Fibroblast of lung (primary cell): Measurements from ENCODE around the gene NFASC. TPM values are rescaled to one million over a fixed set of nuclear protein-coding genes. Genes with fewer than 3 reads are reported as not detected.

Experiments used
- DNase-seq, 2 donors: peaks; one replicate each; pipeline versions ENCODE4 v3.0.0 to v3.0.0-alpha.2; 2010; ENCODE audit warnings: low read depth in 2 of 2
- H2AFZ ChIP-seq: 2 replicates; pipeline ENCODE4 v1.5.1; 2012; ENCODE audit warnings: low read length, control low read depth, inconsistent platforms
- H3K27ac ChIP-seq: 2 replicates; pipeline ENCODE4 v1.5.1; 2011; ENCODE audit warnings: low read length, control low read depth; ENCODE audit not compliant: insufficient read depth
- H3K27me3 ChIP-seq: 2 replicates; pipeline ENCODE4 v1.5.1; 2011; ENCODE audit warnings: mild to moderate bottlenecking, low read length; ENCODE audit not compliant: control insufficient read depth, insufficient read depth
- H3K36me3 ChIP-seq: 2 replicates; pipeline ENCODE4 v1.5.1; 2011; ENCODE audit warnings: low read length; ENCODE audit not compliant: control insufficient read depth, insufficient read depth
- H3K4me1 ChIP-seq: 2 replicates; pipeline ENCODE4 v1.5.1; 2011; ENCODE audit warnings: low read length; ENCODE audit not compliant: control insufficient read depth, insufficient read depth; ENCODE audit errors: extremely low read depth
- H3K4me2 ChIP-seq: 2 replicates; pipeline ENCODE4 v1.5.1; 2011; ENCODE audit warnings: low read length, control low read depth; ENCODE audit not compliant: insufficient read depth; ENCODE audit errors: extremely low read depth
- H3K4me3 ChIP-seq, 4 experiments: fragments of 200-600 bp in 1 of 4; sonication (generic) in 1 of 4; replicated peaks in 1 of 4; 2 replicates each; pipeline ENCODE4 v1.5.1; 2011 to 2016; ENCODE audit warnings: low read length in 4 of 4, low read depth in 3 of 4, mild to moderate bottlenecking in 3 of 4, control low read depth in 2 of 4, inconsistent platforms in 1 of 4, mixed read lengths in 1 of 4; ENCODE audit not compliant: insufficient read depth in 1 of 4; ENCODE audit errors: control extremely low read depth in 1 of 4
- H3K79me2 ChIP-seq: 2 replicates; pipeline ENCODE4 v1.5.1; 2012; ENCODE audit warnings: mild to moderate bottlenecking, low read length, inconsistent platforms; ENCODE audit not compliant: control insufficient read depth, insufficient read depth
- H3K9ac ChIP-seq: 2 replicates; pipeline ENCODE4 v1.5.1; 2011; ENCODE audit warnings: mild to moderate bottlenecking, low read length, control low read depth; ENCODE audit not compliant: insufficient read depth
- H3K9me3 ChIP-seq: 2 replicates; pipeline ENCODE4 v1.5.1; 2012; ENCODE audit warnings: low read depth, low read length; ENCODE audit not compliant: control insufficient read depth, insufficient read depth
- H4K20me1 ChIP-seq: 2 replicates; pipeline ENCODE4 v1.5.1; 2011; ENCODE audit warnings: low read length; ENCODE audit not compliant: control insufficient read depth, insufficient read depth; ENCODE audit errors: extremely low read depth
- EZH2 ChIP-seq: IDR thresholded peaks from 2 replicates; pipeline ENCODE4 v1.5.1; 2012; ENCODE audit warnings: low read length, control low read depth, mild to moderate bottlenecking; ENCODE audit errors: missing control alignments
- polyA plus RNA-seq, 2 donors: library from polyadenylated mRNA; depleted of rRNA in 1 of 2; stranded (reverse) in 1 of 2; unstranded in 1 of 2; fragments of >200 nt; gene quantifications; 2 replicates each; pipeline ENCODE4 v1.2.1, GENCODE V29; 2011 to 2012; ENCODE audit warnings: missing spikeins in 1 of 2
- total RNA-seq: library from RNA; depleted of rRNA; stranded (reverse); fragments of >200 nt; gene quantifications from 2 replicates; pipeline ENCODE4 v1.2.1, GENCODE V29; 2014
- TF ChIP-seq, protein P1 (sequence below), 2 donors: IDR thresholded peaks in 1 of 2; conservative IDR thresholded peaks in 1 of 2; 1 replicate in 1 of 2; 2 replicates in 1 of 2; pipeline ENCODE4 v1.5.1; 2011 to 2012; ENCODE audit warnings: low read length in 2 of 2, control low read depth in 1 of 2, inconsistent platforms in 1 of 2, low read depth in 1 of 2, mild to moderate bottlenecking in 1 of 2

NFASC gene
- total and polyA plus RNA-seq, 2 donors (not counting 1 experiment from before 2014, with no cell fraction given), result 13.4 to 16.5 TPM

- DNase-seq, result peak in 1 of 2 donors; percentile 81
- Histone ChIP-seq H3K36me3 (no peaks in the 10 kb centered on the region), H4K20me1 (no peaks in the 10 kb centered on the region), H3K79me2 (no peaks in the 10 kb centered on the region), H3K4me3 (no peak overlapping the region), H3K4me2 (no peak overlapping the region), H3K9me3 (no peaks in the 10 kb centered on the region), H3K9ac (no peak overlapping the region), H3K4me1 (no peaks in the 10 kb centered on the region), H2AFZ (no peak overlapping the region), H3K27me3 (no peaks in the 10 kb centered on the region), H3K27ac (no peak overlapping the region)
- TF ChIP-seq, protein P1, sequence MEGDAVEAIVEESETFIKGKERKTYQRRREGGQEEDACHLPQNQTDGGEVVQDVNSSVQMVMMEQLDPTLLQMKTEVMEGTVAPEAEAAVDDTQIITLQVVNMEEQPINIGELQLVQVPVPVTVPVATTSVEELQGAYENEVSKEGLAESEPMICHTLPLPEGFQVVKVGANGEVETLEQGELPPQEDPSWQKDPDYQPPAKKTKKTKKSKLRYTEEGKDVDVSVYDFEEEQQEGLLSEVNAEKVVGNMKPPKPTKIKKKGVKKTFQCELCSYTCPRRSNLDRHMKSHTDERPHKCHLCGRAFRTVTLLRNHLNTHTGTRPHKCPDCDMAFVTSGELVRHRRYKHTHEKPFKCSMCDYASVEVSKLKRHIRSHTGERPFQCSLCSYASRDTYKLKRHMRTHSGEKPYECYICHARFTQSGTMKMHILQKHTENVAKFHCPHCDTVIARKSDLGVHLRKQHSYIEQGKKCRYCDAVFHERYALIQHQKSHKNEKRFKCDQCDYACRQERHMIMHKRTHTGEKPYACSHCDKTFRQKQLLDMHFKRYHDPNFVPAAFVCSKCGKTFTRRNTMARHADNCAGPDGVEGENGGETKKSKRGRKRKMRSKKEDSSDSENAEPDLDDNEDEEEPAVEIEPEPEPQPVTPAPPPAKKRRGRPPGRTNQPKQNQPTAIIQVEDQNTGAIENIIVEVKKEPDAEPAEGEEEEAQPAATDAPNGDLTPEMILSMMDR (conservative IDR thresholded peaks at IDR 0.05 in 1 of 2, IDR thresholded peaks at IDR 0.05 in 1 of 2; ENCODE audit: low read depth in 1 of 2, low read length in 2 of 2), result no peak
- no peak for TF ChIP-seq EZH2
These were observed 17.6 kb downstream of the NFASC start for GRCh38 chr1:204888294-204888693.

- H3K4me3 ChIP-seq, result no peak overlapping the region
- H3K9me3 ChIP-seq, result no peaks in the 10 kb centered on the region
- H3K27me3 ChIP-seq, result no peaks in the 10 kb centered on the region
- DNase-seq, result peak in 1 of 2 donors; percentile 31
- no peaks in the 10 kb centered on the region for H3K4me1 ChIP-seq
- no peaks in the 10 kb centered on the region for H3K79me2 ChIP-seq
- no peak overlapping the region for H3K4me2 ChIP-seq
- H3K36me3 ChIP-seq, result no peaks in the 10 kb centered on the region
- H3K9ac ChIP-seq, result no peak overlapping the region
- H3K27ac ChIP-seq, result no peak overlapping the region
- no peaks in the 10 kb centered on the region for H4K20me1 ChIP-seq
- H2AFZ ChIP-seq, result no peak overlapping the region
- TF ChIP-seq, protein P1 (conservative IDR thresholded peaks at IDR 0.05 in 1 of 2, IDR thresholded peaks at IDR 0.05 in 1 of 2; ENCODE audit: low read depth in 1 of 2, low read length in 2 of 2), result no peak
- TF ChIP-seq EZH2, result no peak
These were observed 19.2 kb downstream of the NFASC start for GRCh38 chr1:204889681-204890383.

GRCh38 chr1:204891860-204892259 is 21.2 kb downstream of the NFASC start:
- Histone ChIP-seq H3K9ac (no peak overlapping the region), H3K27ac (no peak overlapping the region), H3K4me2 (no peak overlapping the region), H3K36me3 (no peaks in the 10 kb centered on the region), H3K9me3 (no peaks in the 10 kb centered on the region), H3K4me3 (no peak overlapping the region), H3K27me3 (no peaks in the 10 kb centered on the region), H3K79me2 (no peaks in the 10 kb centered on the region), H2AFZ (no peak overlapping the region), H4K20me1 (no peaks in the 10 kb centered on the region), H3K4me1 (no peaks in the 10 kb centered on the region)
- peak in 1 of 2 donors; percentile 69 for DNase-seq
- TF ChIP-seq, protein P1 (conservative IDR thresholded peaks at IDR 0.05 in 1 of 2, IDR thresholded peaks at IDR 0.05 in 1 of 2; ENCODE audit: low read depth in 1 of 2, low read length in 2 of 2), result no peak
- TF ChIP-seq EZH2, result no peak
